ACHN (cell line): Measurements from ENCODE around the gene ADAMTS19.

ENCODE experiments used
- DNase-seq: peaks from one replicate; pipeline ENCODE4 v3.0.0-alpha.2; 2015
- in situ Hi-C: cut with HindIII; loops from 2 replicates; pipeline ENCODE4 v1.10.0; 2017; ENCODE audit warnings: low sequenced_read_pairs, low pct_ligation_motif_present, low pct_unique_long_range_greater_than_20kb

Gene ADAMTS19

DNA sequence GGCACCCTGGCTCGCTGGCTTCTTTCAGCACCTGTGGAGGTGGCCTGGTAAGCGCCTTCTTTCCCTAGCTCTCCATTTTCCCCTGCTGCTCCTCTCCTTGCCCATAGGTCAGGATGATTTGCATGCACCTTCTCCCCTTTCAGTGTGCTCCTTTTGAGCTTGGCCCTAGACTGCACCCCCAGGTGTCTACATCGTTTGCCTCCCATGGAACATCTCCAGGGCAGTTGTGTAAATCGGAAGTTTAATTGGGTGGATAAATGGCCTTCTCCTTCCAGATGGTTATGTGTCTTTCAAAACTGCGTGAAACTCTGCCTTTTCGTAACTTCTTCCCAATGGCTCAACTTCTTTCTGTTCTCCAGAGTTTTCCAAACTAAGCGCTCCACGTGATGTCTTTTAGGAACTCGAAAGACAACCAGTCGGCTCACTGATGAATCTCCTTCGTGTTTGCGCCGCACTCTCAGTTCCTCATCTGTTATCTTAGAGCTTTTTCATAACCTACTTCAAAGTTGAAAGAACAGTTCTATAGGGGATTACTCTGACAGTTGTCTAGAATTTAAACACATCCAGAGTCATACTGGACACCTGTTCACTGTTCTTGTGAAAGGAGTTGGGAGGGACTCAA lies 1.7 kb downstream of the ADAMTS19 start:
- DNase-seq, result no peak
- in situ Hi-C loops, result no loop called here

DNA sequence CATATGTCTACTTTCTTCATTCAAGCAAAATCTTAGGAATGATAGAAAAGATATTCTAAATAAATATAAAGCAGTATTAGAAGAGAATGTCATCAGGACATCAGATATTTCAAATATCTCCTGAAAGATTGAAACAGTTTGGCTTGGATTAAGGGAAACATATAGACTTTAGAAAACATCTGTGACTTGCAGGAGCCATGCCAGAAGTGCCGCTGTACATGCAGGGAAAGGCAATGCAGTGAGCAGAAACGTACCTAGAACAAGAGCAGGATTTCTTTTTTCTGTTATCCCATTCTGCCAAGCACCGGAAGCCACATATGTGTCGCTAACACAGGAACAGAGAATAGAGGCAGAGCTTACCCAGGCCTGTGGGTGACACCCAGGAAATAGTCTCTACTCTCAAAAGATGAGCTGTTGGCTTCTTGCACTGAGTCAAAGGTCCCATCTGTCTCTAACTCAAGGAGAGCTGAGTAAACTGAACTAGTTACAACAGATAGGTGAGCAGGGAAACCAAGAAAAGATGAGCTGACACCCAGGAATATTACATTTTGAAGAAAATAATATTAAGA lies 5.8 kb downstream of the ADAMTS19 start:
- in situ Hi-C loops, result no loop called here
- DNase-seq, result no peak

DNA sequence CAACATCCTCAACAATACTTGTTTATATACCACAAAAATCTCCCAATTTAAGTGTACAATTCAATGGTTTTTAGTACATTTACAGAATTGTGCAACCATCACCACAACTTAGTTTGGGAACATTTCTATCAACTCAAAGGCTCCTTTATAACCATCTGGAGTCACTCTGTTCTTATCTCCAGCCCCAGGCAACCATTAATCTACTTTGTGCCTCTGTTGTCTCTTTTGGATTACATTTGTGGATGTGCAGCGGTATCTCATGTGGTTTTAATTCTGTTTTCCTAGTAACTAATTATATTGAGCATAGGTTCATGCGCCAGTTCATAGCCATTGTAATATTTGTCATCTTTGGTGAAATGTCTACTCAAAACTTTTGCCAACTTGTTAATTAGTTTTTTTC lies 14.4 kb downstream of the ADAMTS19 start:
- in situ Hi-C loops, result no loop called here
- no peak for DNase-seq

DNA sequence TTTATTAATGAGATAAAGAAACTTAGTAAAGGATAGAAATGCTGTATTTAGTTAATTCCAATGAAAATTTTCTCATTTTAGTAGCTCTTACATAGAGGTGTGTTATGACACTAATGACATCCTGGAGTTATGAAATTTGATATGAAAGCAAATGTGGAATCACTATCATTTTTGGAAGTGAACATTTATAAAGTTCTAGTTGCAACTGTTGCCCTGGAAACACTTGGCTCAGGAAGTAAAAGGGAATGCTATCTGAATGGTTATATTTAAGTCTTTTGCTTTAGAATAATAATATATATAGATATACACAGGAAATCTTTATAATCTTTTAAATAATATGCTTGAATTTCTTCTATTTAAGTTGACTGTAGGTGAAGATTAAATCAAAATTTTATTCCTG lies 16.7 kb downstream of the ADAMTS19 start:
- DNase-seq, result no peak
- in situ Hi-C loops, result no loop called here

DNA sequence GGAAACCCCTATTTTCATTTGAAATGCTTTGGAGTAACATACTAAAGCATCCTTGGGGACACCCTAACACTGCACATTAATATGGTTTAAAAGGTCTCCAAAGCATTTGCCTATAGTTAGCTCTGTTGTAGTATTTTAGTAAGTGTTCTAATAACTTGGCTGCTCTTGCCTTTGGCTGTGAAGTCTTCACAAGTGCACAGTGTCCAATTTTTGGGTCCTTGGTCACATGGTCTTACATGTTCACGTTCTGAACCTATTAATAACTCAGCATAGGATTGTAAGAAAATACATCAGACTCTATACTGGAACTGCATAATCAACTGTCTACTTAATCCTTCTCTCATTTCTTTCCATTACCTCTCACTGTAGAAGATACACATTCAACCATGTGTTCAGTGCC lies 17.4 kb downstream of the ADAMTS19 start:
- DNase-seq, result no peak
- in situ Hi-C loops, result no loop called here

DNA sequence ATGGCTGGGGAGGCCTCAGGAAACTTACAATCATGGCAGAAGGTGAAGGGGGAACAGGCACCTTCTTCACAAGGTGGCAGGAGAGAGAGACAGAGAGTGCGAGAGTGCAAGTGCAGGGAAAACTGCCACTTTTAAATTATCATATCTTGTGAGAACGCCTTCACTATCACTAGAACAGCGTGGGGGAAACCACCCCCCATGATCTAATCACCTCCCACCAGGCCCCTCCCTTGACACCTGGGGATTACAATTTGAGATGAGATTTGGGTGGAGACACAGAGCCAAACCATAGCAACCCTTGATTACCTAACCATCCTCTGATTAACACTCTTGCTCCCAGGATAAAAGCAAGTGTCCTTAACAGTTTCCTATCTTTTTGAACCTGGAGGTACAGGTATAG lies 21.1 kb downstream of the ADAMTS19 start:
- in situ Hi-C loops, result no loop called here
- no peak for DNase-seq

DNA sequence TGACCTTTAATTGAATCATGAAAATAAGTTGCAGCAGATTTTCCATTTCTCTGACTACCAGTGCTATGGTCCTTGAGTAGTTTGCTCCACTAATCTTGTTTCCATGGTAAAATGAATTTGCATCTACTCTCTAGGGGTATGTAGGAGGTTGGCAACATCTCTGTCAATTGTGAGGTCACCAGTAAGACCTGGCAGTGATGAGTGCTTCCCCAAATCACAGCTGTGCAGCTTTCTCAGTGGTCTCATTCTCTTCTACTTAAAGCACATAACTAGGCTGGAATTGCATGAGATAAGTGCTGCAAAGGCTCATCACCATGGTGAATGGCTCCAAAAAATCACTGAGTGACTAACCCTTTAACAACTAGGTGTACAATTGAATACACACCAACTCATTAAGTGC lies 36.3 kb downstream of the ADAMTS19 start:
- in situ Hi-C loops, result no loop called here
- DNase-seq, result no peak

DNA sequence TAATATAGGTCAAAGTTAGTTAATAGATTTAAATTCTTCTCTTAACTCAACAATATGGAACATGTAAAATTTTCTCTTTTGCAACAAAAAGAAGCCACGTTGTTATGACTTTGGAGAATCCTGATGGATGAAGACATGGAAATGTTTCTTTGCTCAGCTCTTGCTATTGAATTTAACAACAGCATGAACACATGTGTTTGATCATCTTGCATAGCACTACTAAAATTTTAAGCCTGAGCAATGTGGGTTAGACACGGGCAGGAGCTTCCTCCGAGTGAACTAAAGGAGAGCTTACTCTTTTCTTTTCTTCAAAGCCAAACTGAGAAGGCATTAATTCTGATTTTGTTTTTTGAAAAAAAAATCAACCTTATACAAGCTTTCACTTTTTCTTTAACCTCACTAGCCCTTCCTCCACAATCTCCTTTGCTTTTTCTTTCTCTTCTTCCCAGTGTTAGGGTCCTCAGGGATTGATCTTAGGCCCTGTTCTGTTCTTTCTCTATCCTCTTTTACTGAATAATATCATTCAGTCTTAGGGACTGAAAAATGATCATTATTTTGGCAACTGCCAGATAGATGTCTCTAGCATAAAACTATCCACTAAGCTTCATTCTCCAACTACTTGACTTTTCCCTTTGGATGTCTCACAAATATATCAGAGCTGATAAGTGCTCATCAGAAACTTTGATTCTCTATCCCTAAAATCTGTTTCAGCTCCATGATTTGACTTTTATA lies 36.9 kb downstream of the ADAMTS19 start:
- no peak for DNase-seq
- in situ Hi-C loops, result no loop called here

DNA sequence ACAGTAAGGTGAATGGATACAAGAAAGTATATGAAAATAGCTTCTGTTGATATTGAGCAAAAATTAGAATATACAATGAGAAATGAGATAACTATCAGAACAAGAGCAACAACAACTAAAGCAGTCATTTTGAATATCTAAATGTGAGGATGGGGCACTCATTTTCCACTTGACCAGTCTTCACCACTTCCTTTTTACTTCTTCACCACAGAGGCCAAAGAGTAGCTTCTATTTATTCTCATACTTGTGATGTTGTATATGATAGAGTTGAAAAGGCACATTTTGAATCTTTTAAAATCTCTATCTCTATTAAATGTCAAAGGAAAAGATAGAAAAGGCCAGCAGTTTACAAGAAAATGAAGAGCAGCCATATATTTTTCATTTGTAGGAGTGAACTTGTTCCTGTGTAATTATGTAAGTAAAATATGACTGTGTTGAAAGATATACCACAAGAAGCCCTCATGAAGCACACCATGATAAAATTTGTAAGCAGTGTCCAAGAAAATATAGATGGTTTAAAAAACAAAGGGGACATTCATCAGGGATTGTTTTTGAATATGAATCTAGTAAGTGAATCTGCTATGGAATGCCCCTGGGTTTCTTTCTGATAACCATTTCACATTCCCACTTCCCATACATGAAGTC lies 39.2 kb downstream of the ADAMTS19 start:
- in situ Hi-C loops, result no loop called here
- no peak for DNase-seq

DNA sequence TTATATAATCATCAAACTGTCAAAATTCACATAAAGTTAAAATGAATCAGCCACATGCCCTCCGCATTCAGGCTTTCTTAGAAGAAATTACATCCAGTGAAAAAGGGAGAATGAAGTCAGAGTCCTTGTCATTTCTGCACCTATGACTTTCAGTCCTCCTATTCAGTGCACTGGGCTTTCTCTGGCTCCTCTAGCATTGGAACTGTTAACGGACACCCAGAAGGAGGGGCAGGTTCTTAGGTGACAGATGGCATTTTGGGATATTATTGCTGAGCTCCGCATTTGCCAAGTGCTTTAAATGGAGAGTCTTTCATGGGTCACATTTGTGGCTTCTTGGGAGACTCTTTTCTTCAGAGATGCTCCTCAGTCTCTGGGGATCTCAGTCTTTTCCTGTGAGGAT lies 40.0 kb downstream of the ADAMTS19 start:
- no peak for DNase-seq
- in situ Hi-C loops, result no loop called here

DNA sequence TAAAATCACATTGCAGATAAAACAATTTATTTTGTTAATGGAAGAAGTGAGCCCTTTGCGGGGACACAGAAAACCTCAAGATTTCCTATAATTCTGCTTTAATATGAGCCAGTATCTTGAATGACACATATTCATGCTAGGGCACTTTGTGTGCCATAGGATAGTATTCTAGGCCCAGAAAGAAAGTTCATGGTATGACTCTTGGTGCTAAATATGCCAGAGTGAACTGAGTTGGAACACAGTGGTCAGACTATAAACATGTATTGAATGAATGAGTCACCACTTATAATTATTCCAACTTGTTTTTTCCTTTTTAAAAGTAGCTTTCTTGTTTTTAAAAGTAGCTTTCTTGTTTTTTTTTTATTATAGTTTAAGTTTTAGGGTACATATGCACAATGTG lies 46.0 kb downstream of the ADAMTS19 start:
- in situ Hi-C loops, result no loop called here
- DNase-seq, result peak; percentile 16

DNA sequence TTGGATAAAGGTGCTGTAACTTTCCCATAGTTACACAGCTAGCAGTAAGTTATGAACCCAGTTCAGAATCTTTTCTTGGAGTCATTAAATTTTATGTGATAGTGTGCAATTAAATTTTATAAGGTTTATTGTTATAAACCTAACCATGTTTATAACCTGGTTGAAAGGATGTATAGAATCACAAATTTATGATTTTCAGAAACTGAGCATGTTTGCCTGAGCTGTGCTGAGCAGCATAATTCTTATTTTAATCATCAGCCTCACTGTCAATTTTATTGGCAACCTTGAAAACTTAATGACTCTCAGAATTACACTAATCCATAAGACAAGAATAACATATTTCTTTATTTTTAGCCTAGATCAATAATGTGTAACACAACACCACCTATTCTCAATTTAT lies 46.9 kb downstream of the ADAMTS19 start:
- no peak for DNase-seq
- in situ Hi-C loops, result no loop called here

DNA sequence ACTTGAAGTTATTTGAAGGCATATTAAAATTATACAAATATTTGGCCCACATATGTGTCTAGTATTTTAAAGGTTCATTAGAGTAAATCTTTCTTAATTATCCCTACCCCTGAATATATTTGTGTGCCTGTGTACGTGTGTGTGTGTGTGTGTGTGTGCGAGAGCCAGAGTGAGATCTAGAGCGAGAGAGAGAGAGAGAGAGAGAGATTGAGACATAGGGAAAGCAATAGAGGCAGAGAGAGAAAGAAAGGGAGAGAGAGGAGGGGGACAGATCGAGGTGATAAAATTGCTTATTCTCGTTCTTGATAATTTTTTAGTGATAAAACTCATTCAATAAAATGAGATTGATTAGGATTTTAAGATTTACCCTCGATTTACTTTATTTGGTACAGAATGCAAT lies 47.4 kb downstream of the ADAMTS19 start:
- DNase-seq, result no peak
- in situ Hi-C loops, result no loop called here

DNA sequence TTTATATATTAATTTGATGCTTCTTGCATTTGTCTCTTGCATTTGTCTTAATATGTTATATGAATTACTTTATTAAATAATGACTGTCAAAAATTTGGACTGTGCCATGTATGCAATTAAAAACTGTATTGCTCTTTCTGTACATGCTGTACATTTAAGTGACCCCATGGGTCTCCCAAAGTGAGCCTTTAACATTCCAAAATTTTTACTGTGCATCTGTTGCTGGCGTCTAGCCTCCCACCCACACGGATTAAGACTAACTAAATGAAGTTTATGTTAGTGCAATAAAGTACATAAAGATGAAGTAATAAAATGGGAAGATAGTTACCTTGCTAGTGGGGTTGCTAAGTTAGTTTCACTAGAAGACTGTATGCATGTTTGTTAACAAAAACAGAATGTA lies 48.5 kb downstream of the ADAMTS19 start:
- DNase-seq, result no peak
- in situ Hi-C loops, result no loop called here

DNA sequence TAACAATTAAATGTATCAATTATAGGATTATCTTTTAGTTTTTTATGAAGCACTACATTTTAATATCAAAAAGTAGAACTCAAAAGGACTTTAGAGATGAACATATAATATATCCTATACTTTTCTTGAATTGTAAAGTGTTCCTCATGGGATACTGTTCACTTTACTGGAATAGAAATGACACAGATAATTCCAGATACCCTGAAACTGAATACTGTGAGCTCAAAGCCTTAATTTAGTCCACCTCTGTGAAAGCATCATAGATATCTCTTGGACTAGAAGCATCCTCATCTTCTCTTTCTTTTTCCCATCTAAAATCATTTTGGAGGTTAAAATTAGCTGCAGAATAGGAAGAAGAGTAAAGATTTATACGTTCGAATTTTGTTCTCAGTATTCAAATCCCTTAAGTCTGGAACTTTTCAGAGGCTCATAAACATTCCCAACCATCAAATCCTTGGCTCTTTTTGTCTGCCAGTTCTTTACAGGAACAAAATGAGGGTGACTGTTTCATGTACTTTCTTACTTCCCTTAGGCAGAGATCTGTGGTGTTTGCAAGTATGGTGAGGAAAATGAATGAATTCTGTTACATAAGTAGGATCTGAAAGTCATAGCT lies 49.4 kb downstream of the ADAMTS19 start:
- no peak for DNase-seq
- in situ Hi-C loops, result no loop called here

DNA sequence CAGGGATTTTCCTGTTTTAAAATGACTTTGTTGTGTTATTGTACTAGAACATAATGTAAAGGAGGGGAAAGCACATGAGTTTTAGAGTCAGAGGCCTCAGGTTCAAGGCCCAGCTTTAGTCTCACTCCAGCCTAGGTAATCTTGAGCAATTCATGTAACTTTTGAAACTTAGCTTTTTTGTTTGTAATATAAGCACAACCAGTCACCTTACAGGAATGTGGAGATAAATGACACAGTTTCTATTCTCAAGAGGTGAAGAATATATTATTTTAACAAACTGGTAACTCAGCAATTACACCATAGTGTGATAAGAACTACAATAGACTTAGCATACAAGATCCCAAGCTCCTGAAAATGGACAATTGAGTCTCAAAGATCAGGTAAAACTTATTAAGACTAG lies 51.2 kb downstream of the ADAMTS19 start:
- DNase-seq, result no peak
- in situ Hi-C loops, result no loop called here

DNA sequence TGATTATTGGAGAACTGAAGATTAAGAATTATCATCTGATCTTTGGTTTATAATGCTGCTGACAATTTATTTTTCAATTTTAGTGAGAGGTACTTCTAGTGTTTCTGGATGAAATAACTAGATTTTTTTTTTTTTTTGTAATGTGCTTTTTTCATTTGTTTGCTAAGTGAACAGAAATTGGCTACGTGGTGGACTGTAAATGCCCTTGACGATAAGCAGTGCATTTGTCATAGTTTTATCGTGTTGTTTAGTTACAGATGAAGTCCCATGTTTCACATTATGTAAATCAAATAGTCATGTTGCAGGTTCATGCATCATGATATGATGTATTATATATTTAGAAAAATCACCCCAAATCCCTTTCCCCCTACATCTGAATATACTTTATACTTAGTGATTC lies 81.0 kb downstream of the ADAMTS19 start:
- in situ Hi-C loops, result no loop called here
- no peak for DNase-seq

DNA sequence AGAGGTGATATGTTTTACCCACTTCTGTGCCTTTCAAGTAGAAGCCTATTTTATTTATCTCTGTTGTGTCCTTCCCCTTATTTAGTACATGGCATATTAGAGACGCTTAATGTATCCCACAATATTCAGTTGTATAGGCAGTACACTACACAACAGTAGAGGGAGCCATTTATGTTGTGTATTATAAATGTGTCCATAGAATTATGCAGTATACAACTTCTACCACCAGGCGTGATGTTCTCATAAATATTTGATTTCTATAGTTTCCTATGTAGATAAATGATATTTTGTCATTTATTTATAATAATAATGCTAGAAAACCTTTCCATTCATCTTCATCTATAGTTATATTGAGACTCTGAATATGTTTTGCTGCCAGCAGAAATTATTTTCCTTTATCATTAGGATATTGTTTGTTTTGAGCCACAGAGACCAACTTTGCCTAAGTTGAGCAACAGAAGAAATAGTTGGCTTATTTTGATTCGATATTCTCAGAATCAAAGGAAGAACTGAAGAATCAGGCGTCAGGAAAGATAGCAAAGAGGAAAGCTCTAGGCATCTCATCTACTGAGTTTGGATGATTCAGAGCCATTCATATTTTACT lies 81.7 kb downstream of the ADAMTS19 start:
- peak; percentile 62 for DNase-seq
- in situ Hi-C loops, result no loop called here

DNA sequence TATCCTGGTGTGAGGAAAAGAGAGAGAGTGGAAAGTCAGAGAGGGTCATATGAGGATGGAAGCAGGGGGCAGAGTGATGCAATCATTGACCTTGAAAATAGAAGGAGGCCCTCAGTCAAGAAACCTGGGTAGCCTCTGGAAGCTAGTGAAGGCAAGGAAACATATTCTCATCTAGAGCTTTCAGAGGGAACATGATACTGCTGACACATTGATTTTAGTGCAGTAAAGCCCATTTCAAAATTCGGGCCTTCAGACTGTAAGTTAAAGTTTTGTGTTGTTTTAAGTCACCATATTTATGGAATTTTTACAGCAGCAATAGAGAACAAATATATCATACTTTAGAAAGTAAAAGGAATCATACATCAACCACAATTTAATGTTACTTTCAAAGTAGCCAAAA lies 87.0 kb downstream of the ADAMTS19 start:
- in situ Hi-C loops, result no loop called here
- no peak for DNase-seq
